ACC112 (cell line): ENCODE results near the gene CNTN1.

ENCODE experiments used
- H2AFZ ChIP-seq: fragments of 200-600 bp; sonication (generic); one replicate; pipeline ENCODE4 v1.6.0; 2017; ENCODE audit warnings: antibody characterized with exemption, low read length; ENCODE audit not compliant: unreplicated experiment
- H3K27ac ChIP-seq: fragments of 200-600 bp; sonication (generic); 2 replicates; pipeline ENCODE4 v1.5.1; 2014; ENCODE audit warnings: low read depth, mild to moderate bottlenecking, antibody characterized with exemption, low read length, moderate library complexity
- H3K27me3 ChIP-seq: fragments of 200-600 bp; sonication (generic); 2 replicates; pipeline ENCODE4 v1.6.1; 2014; ENCODE audit warnings: mild to moderate bottlenecking, antibody characterized with exemption, low read length, moderate library complexity, mixed read lengths; ENCODE audit not compliant: insufficient read depth
- H3K36me3 ChIP-seq: fragments of 200-600 bp; sonication (generic); 2 replicates; pipeline ENCODE4 v1.6.1; 2016; ENCODE audit warnings: mild to moderate bottlenecking, antibody characterized with exemption, low read length, moderate library complexity, mixed read lengths; ENCODE audit not compliant: insufficient read depth
- H3K4me1 ChIP-seq: fragments of 200-600 bp; sonication (generic); one replicate; pipeline ENCODE4 v1.6.1; 2016; ENCODE audit warnings: low read length, mixed read lengths; ENCODE audit not compliant: insufficient read depth, unreplicated experiment, control insufficient read depth
- H3K4me3 ChIP-seq: fragments of 200-600 bp; sonication (generic); 2 replicates; pipeline ENCODE4 v1.5.1; 2014; ENCODE audit warnings: mild to moderate bottlenecking, low read depth, low read length
- H3K79me2 ChIP-seq: fragments of 200-600 bp; sonication (generic); one replicate; pipeline ENCODE4 v1.6.0; 2016; ENCODE audit warnings: low read length; ENCODE audit not compliant: control insufficient read depth, unreplicated experiment, insufficient read depth

CNTN1 gene

DNA sequence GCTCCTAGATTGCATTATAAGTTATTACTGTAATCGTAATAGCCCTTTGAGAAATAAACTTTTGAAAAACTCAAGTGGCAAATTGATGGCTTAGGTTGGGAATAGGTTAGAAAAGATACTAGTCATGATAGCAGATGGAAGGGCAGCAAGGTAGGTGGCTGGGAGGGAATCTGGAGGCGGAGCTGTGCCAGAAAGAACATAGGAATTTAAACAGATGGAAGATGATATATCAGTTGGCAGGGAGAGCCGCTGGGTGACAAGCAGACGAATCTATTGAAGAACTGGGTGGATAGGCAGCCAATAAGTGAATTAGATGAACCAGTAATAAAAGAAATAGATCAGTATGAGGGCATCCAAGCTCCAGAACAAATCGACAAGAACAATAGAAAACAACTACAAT is 142.1 kb downstream of the CNTN1 start:
- Histone ChIP-seq H3K36me3 (no peaks in the 10 kb centered on the region), H3K4me1 (no peaks in the 10 kb centered on the region), H3K79me2 (no peaks in the 10 kb centered on the region), H3K4me3 (no peak overlapping the region), H2AFZ (no peak overlapping the region), H3K27ac (no peak overlapping the region), H3K27me3 (no peaks in the 10 kb centered on the region)

- H3K4me3 ChIP-seq: no peak overlapping the region
- H2AFZ ChIP-seq: no peak overlapping the region
- no peaks in the 10 kb centered on the region for H3K4me1 ChIP-seq
Observed at GRCh38 chr12:40837891-40838429, 145.7 kb downstream of the CNTN1 start.

GRCh38 chr12:40843495-40843894 is 151.3 kb downstream of the CNTN1 start:
- no peak overlapping the region for H3K27ac ChIP-seq
- H3K79me2 ChIP-seq: no peaks in the 10 kb centered on the region
- H3K4me1 ChIP-seq: no peaks in the 10 kb centered on the region
- no peak overlapping the region for H3K4me3 ChIP-seq
- no peaks in the 10 kb centered on the region for H3K36me3 ChIP-seq
- H3K27me3 ChIP-seq: no peaks in the 10 kb centered on the region
- no peak overlapping the region for H2AFZ ChIP-seq

More at GRCh38 chr12:40837891-40838429, 145.7 kb downstream of the CNTN1 start:
- Histone ChIP-seq H3K79me2 (no peaks in the 10 kb centered on the region), H3K27ac (no peak overlapping the region), H3K36me3 (no peaks in the 10 kb centered on the region), H3K27me3 (no peaks in the 10 kb centered on the region)

DNA sequence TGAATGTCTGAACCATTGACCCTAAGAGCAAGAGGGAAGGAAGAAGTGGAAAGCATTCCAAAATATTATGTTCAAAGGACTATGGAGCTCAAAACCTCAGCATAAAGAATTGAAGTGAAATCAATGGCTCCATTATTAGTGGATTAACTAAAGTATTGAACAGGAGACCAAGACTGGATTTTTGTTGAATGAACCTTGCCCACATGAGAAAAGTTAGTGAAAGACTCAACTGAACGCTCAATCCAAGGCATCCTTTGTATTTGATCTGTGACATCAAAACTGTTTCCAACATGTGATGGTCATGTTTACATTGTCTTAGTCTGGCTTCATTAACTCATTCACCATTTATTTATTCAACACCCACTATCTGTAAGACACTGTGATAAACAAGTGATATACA is 161.0 kb downstream of the CNTN1 start:
- Histone ChIP-seq H3K4me3 (no peak overlapping the region), H3K79me2 (no peaks in the 10 kb centered on the region), H3K27ac (no peak overlapping the region), H3K4me1 (no peaks in the 10 kb centered on the region), H2AFZ (no peak overlapping the region), H3K27me3 (no peaks in the 10 kb centered on the region), H3K36me3 (no peaks in the 10 kb centered on the region)

DNA sequence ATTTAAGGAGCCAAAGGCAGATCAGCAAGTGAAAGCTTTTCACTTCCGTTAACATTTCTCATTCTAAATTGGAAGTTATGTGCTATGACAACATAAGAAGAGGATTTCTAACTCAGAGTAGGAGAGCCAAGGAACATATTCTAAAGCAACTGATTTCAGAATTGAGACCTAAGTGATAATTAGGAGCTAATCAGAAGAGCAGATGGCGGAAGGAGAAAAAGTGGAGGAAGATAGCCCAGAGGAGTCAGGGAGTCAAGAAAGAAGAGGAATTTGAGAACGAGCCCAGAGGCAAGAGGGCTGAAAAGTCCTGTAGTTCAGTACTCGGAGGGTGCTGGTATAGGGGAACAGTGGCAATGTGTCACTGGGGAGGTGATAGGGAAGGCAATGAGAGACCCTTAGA is 162.4 kb downstream of the CNTN1 start:
- H3K36me3 ChIP-seq: no peaks in the 10 kb centered on the region
- H3K4me1 ChIP-seq: no peaks in the 10 kb centered on the region
- no peak overlapping the region for H3K4me3 ChIP-seq
- no peaks in the 10 kb centered on the region for H3K79me2 ChIP-seq
- no peak overlapping the region for H2AFZ ChIP-seq
- H3K27me3 ChIP-seq: no peaks in the 10 kb centered on the region
- no peak overlapping the region for H3K27ac ChIP-seq

DNA sequence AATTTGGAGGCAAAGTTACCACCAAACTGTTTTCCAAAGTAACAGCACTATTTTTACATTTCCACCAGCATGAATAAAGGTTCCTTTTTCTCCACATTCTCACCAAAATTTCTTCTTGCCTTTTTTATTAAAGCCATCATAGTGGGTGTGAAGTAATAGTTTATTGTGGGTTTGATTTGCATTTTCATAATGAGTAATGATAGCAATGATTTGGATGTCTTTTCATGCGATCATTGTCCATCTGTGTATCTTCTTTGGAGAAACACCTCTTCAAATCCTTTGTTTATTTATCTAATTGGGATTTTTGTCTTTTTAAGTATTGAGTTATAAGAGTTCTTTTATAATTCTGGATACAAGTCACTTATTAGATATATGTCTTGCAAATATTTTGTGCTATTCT is 172.7 kb downstream of the CNTN1 start:
- no peaks in the 10 kb centered on the region for H3K27me3 ChIP-seq
- H3K27ac ChIP-seq: no peak overlapping the region
- no peak overlapping the region for H2AFZ ChIP-seq
- H3K4me3 ChIP-seq: no peak overlapping the region
- H3K79me2 ChIP-seq: no peaks in the 10 kb centered on the region
- H3K4me1 ChIP-seq: no peaks in the 10 kb centered on the region
- H3K36me3 ChIP-seq: no peaks in the 10 kb centered on the region

DNA sequence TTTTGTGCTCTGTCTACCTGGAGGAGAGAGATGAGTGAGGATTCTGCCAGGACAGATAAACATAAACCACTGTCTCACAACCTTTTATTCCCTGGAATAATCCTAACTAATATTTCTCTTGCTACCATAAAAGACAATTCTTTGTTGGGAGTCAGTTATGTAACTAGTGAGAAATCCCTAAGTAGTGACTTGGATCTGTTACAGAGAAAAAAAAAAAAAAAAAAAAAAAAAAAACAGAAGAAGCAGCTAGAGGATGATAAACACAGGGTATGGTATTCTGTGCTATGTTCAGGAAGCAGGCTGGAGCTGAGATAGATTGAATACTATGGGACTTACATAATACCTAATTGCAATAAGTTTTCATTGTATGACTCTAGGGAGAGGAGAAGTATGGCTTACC is 178.7 kb downstream of the CNTN1 start:
- H3K4me1 ChIP-seq: no peaks in the 10 kb centered on the region
- H3K27ac ChIP-seq: no peak overlapping the region
- no peaks in the 10 kb centered on the region for H3K79me2 ChIP-seq
- H2AFZ ChIP-seq: no peak overlapping the region
- H3K27me3 ChIP-seq: no peaks in the 10 kb centered on the region
- H3K4me3 ChIP-seq: no peak overlapping the region
- H3K36me3 ChIP-seq: no peaks in the 10 kb centered on the region

DNA sequence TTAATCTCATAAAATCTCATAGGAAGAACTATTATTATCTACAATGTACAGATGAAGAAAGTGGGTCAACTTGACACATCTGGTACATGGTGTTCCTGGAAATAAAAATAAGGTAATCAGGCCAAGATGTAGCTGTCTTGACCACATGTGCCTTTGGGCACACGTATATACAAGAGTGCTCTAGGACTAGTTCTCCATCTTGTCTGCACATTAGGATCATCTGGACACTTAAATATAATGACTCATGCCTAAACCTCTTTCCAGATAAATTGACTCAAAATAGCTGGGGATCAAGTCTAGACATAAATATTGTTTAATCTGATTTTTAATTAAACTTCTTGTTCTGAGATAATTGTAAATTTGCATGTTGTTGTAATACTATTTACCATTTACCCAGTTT is 182.6 kb downstream of the CNTN1 start:
- no peak overlapping the region for H3K4me3 ChIP-seq
- H3K27ac ChIP-seq: no peak overlapping the region
- no peaks in the 10 kb centered on the region for H3K4me1 ChIP-seq
- H3K36me3 ChIP-seq: no peaks in the 10 kb centered on the region
- H3K27me3 ChIP-seq: no peaks in the 10 kb centered on the region
- H2AFZ ChIP-seq: no peak overlapping the region
- H3K79me2 ChIP-seq: no peaks in the 10 kb centered on the region

DNA sequence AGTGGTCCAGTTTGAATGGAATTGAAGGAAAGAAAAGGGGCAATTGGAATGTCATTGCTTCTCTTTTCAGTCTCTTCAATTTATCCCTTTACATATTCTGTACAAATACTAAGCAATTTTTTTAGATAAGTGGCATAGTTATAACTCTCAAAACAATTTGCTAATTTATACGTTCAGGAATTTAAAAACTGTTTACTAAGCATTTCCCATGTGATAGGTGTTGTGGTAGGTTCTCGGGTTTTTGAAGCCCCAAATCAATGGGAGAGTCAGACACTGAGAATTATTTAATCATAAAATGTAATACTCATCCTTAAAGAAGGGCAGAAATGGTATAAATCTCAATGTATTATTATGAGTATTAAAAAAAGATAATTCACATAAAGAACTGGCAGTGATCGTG is 197.1 kb downstream of the CNTN1 start:
- no peaks in the 10 kb centered on the region for H3K4me1 ChIP-seq
- H3K79me2 ChIP-seq: no peaks in the 10 kb centered on the region
- no peaks in the 10 kb centered on the region for H3K27me3 ChIP-seq
- H3K4me3 ChIP-seq: no peak overlapping the region
- no peaks in the 10 kb centered on the region for H3K36me3 ChIP-seq
- H2AFZ ChIP-seq: no peak overlapping the region
- no peak overlapping the region for H3K27ac ChIP-seq

GRCh38 chr12:40892528-40892927 is 200.3 kb downstream of the CNTN1 start:
- Histone ChIP-seq H3K4me3 (no peak overlapping the region), H3K27me3 (no peaks in the 10 kb centered on the region), H3K4me1 (no peaks in the 10 kb centered on the region), H3K27ac (no peak overlapping the region), H2AFZ (no peak overlapping the region), H3K36me3 (no peaks in the 10 kb centered on the region), H3K79me2 (no peaks in the 10 kb centered on the region)

DNA sequence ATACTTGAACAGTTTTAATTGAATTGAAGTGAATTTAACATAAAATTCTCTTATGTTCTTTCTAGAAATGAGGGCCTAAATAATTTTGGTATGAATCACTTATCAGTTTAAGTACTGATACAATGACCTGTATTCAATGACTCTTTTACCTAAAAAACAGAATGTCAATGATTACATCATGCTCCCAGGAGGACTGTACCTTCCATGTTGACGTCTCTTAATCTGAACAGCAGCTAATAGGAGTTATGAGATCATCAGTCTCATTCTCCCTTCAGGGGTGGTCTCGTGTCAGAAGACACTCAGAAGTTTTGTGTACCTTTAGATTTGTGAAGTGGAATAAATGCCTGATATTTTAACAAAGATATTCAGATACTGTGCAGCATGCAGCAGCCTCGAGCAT is 206.3 kb downstream of the CNTN1 start:
- Histone ChIP-seq H3K79me2 (no peaks in the 10 kb centered on the region), H3K27me3 (no peaks in the 10 kb centered on the region), H3K4me1 (no peaks in the 10 kb centered on the region), H3K27ac (no peak overlapping the region), H3K4me3 (no peak overlapping the region), H3K36me3 (no peaks in the 10 kb centered on the region), H2AFZ (no peak overlapping the region)
